Activated naive CD4-positive, alpha-beta T cell (primary cell): ENCODE data around the gene USP17L21.
"Not testable (repeated sequence)": the region's sequence is repeated elsewhere in the genome, so short reads cannot be mapped to it uniquely, and the experiment has no call there.

Experiments used
- DNase-seq, 4 experiments: peaks; one replicate each; lab custom pipeline; 2025; lab: John Stamatoyannopoulos, UW

Gene USP17L21

GRCh38 chr4:9262572-9262971, at the start of gene USP17L21:
TSS of gene USP17L21 (plus strand) at chr4:9262872. CDS start at chr4:9262872, 0 bp downstream.
- DNase-seq, result not testable (repeated sequence)

- not testable (repeated sequence) for DNase-seq
Measured at GRCh38 chr4:9214701-9215100, 48.0 kb upstream of the USP17L21 start.

GRCh38 chr4:9215105-9215504, 47.6 kb upstream of the USP17L21 start, which contains the start of gene USP17L11:
TSS of gene USP17L11 (plus strand) at chr4:9215405. CDS start at chr4:9215405, 0 bp downstream.
- not testable (repeated sequence) for DNase-seq

- DNase-seq, result not testable (repeated sequence)
Measured at GRCh38 chr4:9219852-9220251, 42.8 kb upstream of the USP17L21 start, which contains the start of gene USP17L12. TSS of gene USP17L12 (plus strand) at chr4:9220152. CDS start at chr4:9220152, 0 bp downstream.

GRCh38 chr4:9224596-9224995, 38.1 kb upstream of the USP17L21 start, which contains the start of gene USP17L13:
TSS of gene USP17L13 (plus strand) at chr4:9224896. CDS start at chr4:9224896, 0 bp downstream.
- not testable (repeated sequence) for DNase-seq

- not testable (repeated sequence) for DNase-seq
Measured at GRCh38 chr4:9230249-9230648, 32.4 kb upstream of the USP17L21 start.

GRCh38 chr4:9234085-9234484, 28.6 kb upstream of the USP17L21 start, which contains the start of gene USP17L15:
TSS of gene USP17L15 (plus strand) at chr4:9234385. CDS start at chr4:9234385, 0 bp downstream.
- DNase-seq, result not testable (repeated sequence)

- not testable (repeated sequence) for DNase-seq
Measured at GRCh38 chr4:9238461-9238860, 24.2 kb upstream of the USP17L21 start.

- DNase-seq, result not testable (repeated sequence)
Measured at GRCh38 chr4:9243579-9243978, 19.1 kb upstream of the USP17L21 start, which contains the start of gene USP17L17. TSS of gene USP17L17 (plus strand) at chr4:9243879. CDS start at chr4:9243879, 0 bp downstream.

GRCh38 chr4:9247953-9248680, 14.6 kb upstream of the USP17L21 start, which contains the start of gene USP17L18:
TSS of gene USP17L18 (plus strand) at chr4:9248630. CDS start at chr4:9248630, 0 bp downstream.
- not testable (repeated sequence) for DNase-seq

GRCh38 chr4:9253078-9253477, 9.6 kb upstream of the USP17L21 start, which contains the start of gene USP17L19:
TSS of gene USP17L19 (plus strand) at chr4:9253378. CDS start at chr4:9253378, 0 bp downstream.
- DNase-seq, result not testable (repeated sequence)

GRCh38 chr4:9257824-9258223, 4.8 kb upstream of the USP17L21 start, which contains the start of gene USP17L20:
TSS of gene USP17L20 (plus strand) at chr4:9258124. CDS start at chr4:9258124, 0 bp downstream.
- DNase-seq, result not testable (repeated sequence)

- not testable (repeated sequence) for DNase-seq
Measured at GRCh38 chr4:9267319-9267718, 4.6 kb downstream of the USP17L21 start, which contains the start of gene USP17L22. TSS of gene USP17L22 (plus strand) at chr4:9267619. CDS start at chr4:9267619, 0 bp downstream.

GRCh38 chr4:9271719-9272118, 9.0 kb downstream of the USP17L21 start:
- not testable (repeated sequence) for DNase-seq
